ENCODE measurements around the gene CACNB4.
A peak's percentile ranks its signal among the peaks of the same experiment; 100 is the strongest.
"Not testable (repeated sequence)": the region's sequence is repeated elsewhere in the genome, so short reads cannot be mapped to it uniquely, and the experiment has no call there.

The CACNB4 gene

DNA sequence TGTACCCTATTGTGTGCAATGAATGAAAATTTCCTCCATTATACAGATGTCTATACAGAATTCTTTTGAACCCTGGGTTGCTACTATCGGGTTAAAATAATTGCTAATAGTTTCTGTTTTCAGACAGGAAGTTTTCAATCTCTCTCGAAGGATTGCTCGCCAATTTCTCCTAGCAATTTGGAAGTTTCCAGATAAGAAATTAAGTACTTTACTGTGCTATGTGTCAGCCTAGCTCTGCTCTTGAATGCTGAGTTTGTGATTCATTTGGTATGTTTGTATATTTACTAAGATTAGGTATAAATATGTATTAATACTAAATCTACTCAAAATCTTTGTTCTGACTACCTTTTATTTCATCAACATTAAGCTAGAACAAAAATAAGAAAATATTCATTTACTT is 196.0 kb downstream of the CACNB4 start:
- in situ Hi-C loops (cut with HindIII; ENCODE audit: low pct_ligation_motif_present, low pct_unique_long_range_greater_than_20kb, low sequenced_read_pairs) = no loop called here
- DNase-seq = no peak

DNA sequence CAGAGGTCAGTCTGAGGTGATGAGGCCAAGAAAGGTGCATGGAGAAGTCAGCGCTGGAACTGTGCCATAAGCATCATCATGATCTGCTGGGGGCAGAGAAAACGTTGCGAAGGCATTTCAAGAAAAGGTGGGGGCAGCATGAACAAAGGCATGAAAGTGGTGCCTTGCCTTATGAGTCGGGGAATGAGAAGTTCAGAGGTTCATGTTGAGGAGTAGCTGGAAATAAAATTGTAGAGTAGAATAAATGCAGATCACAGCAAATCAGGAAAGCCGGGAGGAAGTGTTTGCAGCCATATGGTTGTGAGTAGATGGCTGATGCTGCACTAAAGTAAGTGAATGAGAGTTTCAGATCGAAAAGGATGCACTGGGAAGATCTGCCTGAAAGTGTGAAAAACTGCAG is 198.5 kb downstream of the CACNB4 start:
- DNase-seq = no peak
- in situ Hi-C loops (cut with HindIII; ENCODE audit: low pct_ligation_motif_present, low pct_unique_long_range_greater_than_20kb, low sequenced_read_pairs) = no loop called here

DNA sequence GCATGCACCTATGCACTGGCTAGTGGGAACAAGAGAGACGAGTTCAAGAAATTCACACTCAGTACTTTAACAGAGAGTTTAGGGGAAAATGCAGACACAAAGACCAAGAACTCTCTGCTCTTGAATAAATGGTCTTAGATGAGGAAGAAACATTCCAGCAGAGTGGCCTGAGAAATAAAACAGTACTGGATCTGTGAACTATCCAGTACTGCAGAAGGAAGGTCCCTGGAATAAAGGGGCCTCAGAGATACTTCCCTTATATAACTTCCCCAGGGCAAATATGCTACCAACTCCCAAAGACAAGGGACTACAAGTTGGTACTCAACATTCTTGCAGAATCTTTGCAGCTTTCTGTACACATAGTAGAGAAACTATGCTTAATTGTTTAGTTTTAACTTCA is 199.7 kb downstream of the CACNB4 start:
- in situ Hi-C loops (cut with HindIII; ENCODE audit: low pct_ligation_motif_present, low pct_unique_long_range_greater_than_20kb, low sequenced_read_pairs) = no loop called here
- DNase-seq = no peak

DNA sequence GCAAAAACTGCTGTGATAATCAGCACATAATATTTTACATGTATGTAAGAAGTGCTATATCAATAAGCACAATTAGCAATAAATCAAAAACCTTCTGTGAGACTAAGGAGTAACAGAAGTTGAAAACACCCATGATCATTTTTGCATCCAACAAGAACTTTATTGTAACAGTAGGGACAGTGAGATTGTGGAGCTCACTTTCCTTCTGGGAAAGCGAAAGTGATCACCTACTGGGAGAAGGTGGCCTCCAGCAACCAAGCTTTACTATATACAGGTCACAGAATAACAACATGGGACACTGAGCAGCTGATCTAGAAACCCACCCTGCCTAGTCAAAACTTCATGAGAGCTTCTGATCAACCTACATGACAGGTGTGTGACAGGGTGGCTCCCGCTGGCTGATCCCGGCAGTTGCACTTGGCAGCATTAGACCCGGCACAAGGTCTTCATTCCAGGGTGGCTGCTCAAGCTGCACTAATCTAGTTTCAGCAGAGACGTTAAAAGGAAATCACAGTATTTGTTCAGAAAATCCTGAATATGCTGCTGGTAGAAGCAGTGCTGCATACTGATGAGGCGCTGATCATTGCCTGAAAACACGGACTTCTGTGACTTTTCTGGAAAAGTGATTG is 207.2 kb downstream of the CACNB4 start:
- in situ Hi-C loops (cut with HindIII; ENCODE audit: low pct_ligation_motif_present, low pct_unique_long_range_greater_than_20kb, low sequenced_read_pairs) = no loop called here
- peak; percentile 49 for DNase-seq

DNA sequence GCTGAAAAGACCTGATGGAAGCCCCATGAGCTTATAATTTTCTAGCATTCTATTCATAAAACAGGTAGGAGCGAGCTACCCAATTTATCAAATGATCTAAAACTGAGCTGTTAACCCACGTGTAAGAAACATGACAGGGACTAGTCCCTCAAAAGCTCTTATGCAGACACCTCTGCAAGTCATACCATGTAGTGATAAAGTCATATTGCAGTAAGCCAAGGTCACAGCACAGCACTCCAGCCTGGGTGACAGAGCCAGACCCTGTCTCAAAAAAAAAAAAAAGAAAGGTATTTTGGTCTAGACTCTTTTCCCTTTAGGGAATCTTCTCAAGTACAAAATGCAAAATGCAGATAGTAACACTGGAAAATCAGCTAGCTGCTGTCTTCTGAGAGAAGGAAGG is 211.7 kb downstream of the CACNB4 start:
- no peak for DNase-seq
- in situ Hi-C loops (cut with HindIII; ENCODE audit: low pct_ligation_motif_present, low pct_unique_long_range_greater_than_20kb, low sequenced_read_pairs) = no loop called here

DNA sequence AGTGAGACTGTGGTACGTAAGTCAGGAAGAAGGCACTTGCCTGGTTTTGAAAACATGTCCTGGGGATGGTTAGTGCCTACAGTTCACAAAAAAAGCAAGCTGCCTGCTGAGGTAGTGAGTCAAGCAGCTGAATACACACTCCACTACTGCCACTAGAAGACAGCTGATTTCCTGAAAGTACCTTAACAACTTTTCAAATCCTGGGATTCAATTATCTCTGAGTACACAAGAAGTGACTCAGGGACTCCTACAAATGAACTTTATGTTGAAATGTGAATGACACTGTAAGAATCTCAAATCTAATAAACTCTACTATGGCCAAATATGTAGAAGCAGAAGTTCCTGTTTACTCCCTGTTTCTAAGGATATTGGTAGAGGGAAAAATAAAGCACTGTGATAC is 212.6 kb downstream of the CACNB4 start:
- in situ Hi-C loops (cut with HindIII; ENCODE audit: low pct_ligation_motif_present, low pct_unique_long_range_greater_than_20kb, low sequenced_read_pairs) = no loop called here
- DNase-seq = no peak

DNA sequence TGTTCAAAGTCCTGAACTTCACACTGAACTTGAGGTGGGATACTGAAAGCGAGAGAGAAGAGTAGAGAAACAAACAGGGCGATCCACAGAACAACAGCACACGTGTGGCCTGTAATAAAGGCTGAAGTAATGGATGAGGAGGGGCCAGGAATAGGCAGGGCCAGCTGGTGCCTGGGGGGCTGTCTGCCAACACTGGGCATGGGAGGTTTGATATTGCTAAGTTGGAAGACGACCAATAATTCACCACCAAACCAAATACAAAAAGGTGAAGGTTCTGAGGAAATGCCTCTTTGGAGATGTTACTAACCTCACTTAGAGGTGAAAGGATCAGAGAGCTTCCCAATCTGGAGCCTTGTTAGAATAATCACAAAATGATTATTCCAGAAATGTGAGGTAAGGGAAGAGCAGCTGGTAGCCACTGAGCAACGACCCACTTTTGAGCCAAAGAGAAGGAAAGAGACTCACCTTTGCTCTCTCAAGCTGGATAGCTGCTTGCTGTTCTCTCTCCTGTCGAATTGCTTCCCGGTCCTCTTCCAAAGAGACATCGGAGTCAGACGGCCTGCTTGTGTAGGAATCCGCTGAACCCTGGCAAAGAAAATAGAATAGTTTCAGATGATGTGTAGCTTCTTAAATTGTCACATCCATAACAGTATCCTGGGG is 215.9 kb downstream of the CACNB4 start:
- in situ Hi-C loops (cut with HindIII; ENCODE audit: low pct_ligation_motif_present, low pct_unique_long_range_greater_than_20kb, low sequenced_read_pairs) = no loop called here
- no peak for DNase-seq

DNA sequence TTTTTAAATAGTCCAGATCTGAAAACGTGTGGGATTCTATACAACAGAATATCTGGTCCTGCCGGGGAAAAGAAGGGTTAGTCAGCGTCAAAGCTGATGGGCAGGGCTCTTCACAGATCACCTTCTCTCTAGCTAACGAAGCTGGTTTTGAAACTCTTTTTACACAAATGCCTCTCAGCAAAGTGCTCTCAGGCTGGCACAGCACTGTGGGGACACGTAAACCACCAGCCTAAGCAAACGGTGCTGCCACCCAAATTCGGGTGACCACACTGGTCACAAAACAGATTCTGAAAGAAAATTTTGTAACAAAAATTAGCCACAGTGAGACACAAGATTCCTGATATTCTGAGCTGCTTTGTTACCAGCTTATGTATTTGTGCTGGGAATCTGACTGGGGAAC is 217.5 kb downstream of the CACNB4 start:
- no peak for DNase-seq
- in situ Hi-C loops (cut with HindIII; ENCODE audit: low pct_ligation_motif_present, low pct_unique_long_range_greater_than_20kb, low sequenced_read_pairs) = no loop called here

DNA sequence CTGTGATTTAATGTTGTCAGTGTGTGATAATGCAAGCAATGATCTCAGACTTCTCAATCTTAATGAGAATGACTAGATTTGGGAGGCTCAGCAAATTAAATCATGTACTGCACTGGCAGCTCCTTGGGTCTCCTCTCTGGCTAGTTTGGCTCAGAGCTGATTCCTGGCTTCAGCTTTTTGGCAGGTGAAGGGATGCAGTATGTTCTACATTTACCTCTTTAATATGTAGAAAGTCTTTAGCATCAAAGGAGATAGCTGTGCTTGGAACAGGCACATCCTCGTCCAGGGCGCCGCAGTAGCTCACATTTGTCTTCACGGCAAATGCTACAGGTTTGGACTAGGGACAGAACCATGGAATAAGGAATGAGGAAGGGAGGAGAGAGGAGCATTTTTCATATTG is 218.3 kb downstream of the CACNB4 start:
- in situ Hi-C loops (cut with HindIII; ENCODE audit: low pct_ligation_motif_present, low pct_unique_long_range_greater_than_20kb, low sequenced_read_pairs) = no loop called here
- no peak for DNase-seq

DNA sequence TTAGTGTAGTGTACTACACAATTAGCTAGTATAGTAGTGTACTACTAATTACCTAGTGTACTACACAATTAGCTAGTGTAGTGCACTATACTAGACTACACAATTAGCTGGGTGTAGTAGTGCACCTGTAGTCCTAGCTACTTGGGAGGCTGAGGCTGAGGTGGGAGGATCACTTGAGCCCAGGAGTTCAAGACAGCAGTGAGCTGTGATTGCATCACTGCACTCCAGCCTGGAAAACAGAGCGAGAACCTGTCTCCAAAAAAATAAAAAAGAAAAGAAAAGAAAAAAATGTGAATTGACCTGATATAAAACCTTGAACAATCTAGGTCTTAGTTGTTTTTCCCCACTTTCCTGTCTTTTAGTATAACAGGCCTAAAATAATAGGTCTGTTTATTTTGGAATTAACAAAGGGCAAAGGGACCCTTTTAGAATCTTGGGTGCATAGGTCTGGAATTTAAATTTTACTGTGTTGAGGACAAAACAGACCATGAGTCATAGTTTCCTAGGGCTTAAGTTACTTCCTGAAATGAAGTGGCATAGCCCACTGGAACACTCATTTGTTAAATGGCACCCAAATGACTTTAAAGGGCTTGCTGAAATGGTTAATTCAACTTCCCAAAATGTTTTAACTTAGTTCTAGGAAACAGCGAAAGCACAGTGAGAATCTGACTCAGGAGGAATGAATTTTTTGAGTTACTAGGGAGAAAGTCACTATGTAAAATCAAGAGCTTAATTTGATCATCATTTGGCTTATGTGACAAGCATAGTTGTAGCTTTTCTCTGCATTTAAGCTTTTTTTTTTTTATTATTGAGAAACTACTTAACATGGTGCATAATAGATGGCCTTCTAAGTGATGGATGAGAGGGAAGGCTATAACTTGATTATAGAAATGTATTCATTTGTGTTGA is 219.9 kb downstream of the CACNB4 start:
- peak; percentile 38 for DNase-seq

DNA sequence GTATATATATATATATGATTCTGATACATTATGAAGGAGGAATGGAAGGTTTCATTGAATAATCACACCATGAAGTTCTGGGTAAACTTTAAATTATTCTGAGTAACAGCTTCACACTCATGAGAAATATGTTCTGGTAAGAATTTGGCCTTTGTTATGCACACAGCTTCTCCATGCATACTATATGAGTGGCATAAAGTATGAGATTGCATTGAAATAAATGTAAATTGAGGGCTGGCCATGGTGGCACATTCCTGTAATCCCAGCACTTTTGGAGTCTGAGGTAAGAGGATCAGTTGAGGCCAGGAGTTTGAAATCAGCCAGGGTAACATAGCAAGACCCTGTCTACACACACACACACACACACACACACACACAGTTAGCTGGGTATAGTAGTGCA is 220.6 kb downstream of the CACNB4 start:
- in situ Hi-C loops (cut with HindIII; ENCODE audit: low pct_ligation_motif_present, low pct_unique_long_range_greater_than_20kb, low sequenced_read_pairs) = no loop called here

More for the DNA sequence above, 219.9 kb downstream of the CACNB4 start:
- in situ Hi-C loops (cut with HindIII; ENCODE audit: low pct_ligation_motif_present, low pct_unique_long_range_greater_than_20kb, low sequenced_read_pairs) = no loop called here

DNA sequence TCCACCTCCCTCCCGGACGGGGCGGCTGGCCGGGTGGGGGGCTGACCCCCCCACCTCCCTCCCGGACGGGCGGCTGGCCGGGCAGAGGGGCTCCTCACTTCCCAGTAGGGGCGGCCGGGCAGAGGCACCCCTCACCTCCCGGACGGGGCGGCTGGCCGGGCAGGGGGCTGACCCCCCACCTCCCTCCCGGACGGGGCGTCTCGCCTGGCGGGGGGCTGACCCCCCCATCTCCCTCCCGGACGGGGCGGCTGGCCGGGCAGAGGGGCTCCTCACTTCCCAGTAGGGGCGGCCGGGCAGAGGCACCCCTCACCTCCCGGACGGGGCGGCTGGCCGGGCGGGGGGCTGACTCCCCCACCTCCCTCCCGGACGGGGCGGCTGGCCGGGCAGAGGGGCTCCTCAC is 223.2 kb downstream of the CACNB4 start:
- DNase-seq; in situ Hi-C loops (cut with HindIII; ENCODE audit: low pct_ligation_motif_present, low pct_unique_long_range_greater_than_20kb, low sequenced_read_pairs): not testable (repeated sequence)

More for the DNA sequence above, 220.6 kb downstream of the CACNB4 start:
- DNase-seq = no peak

DNA sequence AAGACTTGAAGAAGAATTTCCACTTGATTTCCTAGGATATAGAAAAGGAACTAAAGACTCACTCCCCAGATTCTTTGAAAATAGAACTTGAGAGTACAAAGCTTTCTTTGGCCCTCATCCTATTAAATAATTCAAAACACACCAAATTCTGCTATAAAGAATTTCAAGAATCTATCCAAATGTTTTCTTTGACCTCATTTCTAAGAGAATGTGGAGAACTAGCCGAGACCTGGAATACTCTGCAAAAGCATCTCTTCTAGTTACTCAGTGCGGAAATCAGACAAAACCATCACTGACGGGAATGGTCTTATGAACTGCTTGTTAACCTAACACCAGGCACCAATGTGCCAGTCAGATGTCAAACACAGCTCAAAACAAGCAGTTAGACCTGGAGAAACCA is 226.4 kb downstream of the CACNB4 start:
- in situ Hi-C loops (cut with HindIII; ENCODE audit: low pct_ligation_motif_present, low pct_unique_long_range_greater_than_20kb, low sequenced_read_pairs) = no loop called here
- DNase-seq = no peak

DNA sequence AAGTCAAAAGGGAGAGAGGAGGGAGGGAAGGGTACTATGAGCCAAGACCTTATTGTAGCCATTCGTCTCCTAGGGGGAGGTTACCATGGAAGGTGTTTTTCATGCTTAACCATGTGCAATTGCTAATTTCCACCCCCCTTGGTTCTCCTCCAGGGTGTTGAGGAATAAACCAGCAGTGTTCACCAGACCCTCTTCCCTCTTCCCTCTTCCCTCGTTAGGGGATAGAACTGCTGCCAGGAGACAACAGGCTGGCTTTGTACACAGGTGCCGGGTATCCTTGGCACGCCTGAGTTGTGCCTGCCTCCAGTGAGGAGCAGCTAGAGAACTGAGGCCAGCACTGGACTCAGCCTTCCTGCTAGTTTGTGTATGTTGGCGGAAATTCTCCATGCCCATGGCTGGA is 229.6 kb downstream of the CACNB4 start:
- in situ Hi-C loops (cut with HindIII; ENCODE audit: low pct_ligation_motif_present, low pct_unique_long_range_greater_than_20kb, low sequenced_read_pairs) = no loop called here
- DNase-seq = no peak

DNA sequence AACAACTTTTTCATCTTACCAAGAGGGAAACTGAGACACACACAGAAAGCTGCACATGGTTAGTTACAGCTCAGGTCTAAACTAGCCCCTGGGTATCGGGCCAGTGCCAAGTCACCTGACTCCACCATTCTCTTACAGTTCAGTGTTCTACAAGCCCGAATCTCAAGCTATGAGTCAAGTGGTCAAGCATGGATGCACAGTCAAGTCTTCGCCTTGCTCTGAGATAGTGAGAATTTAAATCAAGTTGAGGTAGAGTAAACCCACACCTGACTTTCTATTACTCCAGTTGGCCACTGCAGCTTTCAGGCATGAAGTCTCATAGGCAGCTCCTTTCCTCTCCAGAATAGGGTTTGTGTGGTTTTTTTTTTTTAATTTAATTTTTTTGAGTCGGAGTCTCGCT is 236.1 kb downstream of the CACNB4 start:
- peak; percentile 84 for DNase-seq
- in situ Hi-C loops (cut with HindIII; ENCODE audit: low pct_ligation_motif_present, low pct_unique_long_range_greater_than_20kb, low sequenced_read_pairs) = no loop called here

DNA sequence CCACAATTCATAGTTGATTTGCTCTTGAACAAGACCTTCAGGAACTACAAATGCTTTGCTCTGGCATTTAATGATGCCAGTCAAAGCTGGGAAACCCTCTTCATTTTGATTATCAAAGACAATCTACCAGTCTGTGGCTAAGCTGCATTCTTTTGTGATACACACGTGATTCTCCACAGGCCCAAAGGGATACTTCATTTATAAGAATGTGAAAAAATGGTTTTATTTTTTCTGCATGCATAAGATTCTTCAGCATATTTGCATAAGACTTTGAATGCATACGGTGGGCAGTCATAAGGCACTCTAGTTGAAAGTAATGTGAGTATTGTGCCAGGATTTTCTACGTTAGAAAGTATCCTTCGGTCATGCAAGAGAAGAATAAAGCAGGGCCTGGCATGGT is 237.7 kb downstream of the CACNB4 start:
- no peak for DNase-seq
- in situ Hi-C loops (cut with HindIII; ENCODE audit: low pct_ligation_motif_present, low pct_unique_long_range_greater_than_20kb, low sequenced_read_pairs) = no loop called here

DNA sequence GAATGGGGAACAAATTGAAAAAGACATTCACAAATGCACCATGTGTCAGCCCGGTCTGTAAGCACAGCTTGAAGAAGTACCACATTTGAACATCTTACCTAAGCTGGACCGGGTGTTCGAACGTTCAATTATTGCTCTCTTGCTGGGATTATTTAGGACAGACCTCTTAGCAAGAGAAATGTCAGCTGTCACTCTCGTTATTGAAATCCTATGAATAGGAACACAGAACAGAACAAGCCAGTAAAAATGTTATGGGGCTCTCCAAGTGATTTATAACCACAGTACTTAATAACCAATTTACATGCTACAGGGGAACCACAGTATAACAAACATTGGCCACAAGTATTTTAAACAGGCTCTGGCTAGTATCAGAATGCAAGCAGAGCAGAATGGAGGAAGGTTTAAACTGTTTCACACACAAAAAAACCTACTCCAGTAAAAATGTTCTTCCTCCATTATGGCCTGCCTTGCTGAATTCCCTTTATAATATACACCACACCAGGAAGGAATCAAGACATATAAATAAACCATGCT is 238.2 kb downstream of the CACNB4 start:
- in situ Hi-C loops (cut with HindIII; ENCODE audit: low pct_ligation_motif_present, low pct_unique_long_range_greater_than_20kb, low sequenced_read_pairs) = no loop called here
- no peak for DNase-seq

DNA sequence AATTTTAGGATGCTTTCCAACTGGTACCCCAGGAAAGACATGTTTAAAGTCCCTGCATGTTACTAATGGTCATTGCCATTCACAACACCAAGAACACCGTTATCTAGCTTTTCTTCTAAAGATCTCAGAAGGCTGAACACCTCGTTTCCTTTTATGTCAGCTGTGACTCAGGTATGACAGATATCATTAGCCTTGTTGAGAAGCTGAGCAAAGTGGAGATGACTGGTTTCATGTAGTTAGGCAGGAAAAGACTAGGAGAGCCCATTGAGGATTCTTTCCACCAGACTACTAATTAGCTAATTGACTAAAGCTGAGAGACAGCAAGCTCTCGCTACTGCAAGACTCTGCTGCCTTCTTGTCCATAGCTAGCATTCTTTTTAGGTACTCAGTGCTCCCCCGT is 238.6 kb downstream of the CACNB4 start:
- in situ Hi-C loops (cut with HindIII; ENCODE audit: low pct_ligation_motif_present, low pct_unique_long_range_greater_than_20kb, low sequenced_read_pairs) = no loop called here
- no peak for DNase-seq

DNA sequence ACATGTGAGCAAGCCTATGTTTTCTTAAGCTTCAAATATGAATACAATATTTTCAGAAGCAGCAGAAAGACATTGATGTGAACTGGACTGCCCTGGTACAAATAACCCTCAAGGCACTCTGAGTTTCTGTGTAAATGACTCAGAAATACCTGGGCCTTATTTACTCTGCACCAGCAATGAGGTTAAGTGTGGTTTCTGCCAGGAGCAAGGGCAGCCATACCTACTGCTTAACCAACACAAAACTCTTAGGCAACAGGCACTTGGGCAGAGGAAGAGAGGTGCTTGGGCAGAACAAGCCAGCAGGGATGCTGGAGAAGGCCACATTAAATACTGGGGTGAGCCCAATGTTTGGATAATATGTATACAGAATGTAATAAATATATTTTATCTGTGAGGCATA is 241.2 kb downstream of the CACNB4 start:
- in situ Hi-C loops (cut with HindIII; ENCODE audit: low pct_ligation_motif_present, low pct_unique_long_range_greater_than_20kb, low sequenced_read_pairs) = no loop called here
- DNase-seq = no peak

Data from ACHN (cell line).